Measurements from ENCODE around the gene PLAC1. TPM values are rescaled to one million over a fixed set of nuclear protein-coding genes. Genes with fewer than 3 reads are reported as not detected.

Gene PLAC1
- total RNA-seq, 1 donor: 0.09 TPM

DNA sequence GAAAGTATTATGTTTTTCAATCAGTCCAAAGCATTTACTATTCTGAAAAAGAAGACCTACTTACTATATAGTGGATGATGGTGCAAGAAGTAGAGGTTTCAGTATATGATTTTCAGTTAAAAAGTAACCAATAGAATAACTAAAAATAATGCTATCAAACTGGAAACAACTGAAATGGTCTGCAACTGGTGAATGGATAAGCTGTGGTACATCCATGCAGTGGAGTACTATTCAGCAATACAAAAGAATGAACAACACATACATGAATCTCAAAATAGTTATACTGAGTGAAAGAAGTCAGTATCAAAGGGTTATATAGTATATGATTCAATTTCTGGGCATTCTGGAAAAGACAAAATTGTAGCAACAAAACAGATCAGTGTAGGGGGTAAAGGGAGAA is 55.9 kb downstream of the PLAC1 start:
- H3K4me3 ChIP-seq (ENCODE audit: low read depth, low read length): no peak overlapping the region
- no peak for DNase-seq (ENCODE audit: low read depth)
- TF ChIP-seq, protein P1, sequence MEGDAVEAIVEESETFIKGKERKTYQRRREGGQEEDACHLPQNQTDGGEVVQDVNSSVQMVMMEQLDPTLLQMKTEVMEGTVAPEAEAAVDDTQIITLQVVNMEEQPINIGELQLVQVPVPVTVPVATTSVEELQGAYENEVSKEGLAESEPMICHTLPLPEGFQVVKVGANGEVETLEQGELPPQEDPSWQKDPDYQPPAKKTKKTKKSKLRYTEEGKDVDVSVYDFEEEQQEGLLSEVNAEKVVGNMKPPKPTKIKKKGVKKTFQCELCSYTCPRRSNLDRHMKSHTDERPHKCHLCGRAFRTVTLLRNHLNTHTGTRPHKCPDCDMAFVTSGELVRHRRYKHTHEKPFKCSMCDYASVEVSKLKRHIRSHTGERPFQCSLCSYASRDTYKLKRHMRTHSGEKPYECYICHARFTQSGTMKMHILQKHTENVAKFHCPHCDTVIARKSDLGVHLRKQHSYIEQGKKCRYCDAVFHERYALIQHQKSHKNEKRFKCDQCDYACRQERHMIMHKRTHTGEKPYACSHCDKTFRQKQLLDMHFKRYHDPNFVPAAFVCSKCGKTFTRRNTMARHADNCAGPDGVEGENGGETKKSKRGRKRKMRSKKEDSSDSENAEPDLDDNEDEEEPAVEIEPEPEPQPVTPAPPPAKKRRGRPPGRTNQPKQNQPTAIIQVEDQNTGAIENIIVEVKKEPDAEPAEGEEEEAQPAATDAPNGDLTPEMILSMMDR (IDR thresholded peaks at IDR 0.05; ENCODE audit: insufficient read depth, low read length): no peak

DNA sequence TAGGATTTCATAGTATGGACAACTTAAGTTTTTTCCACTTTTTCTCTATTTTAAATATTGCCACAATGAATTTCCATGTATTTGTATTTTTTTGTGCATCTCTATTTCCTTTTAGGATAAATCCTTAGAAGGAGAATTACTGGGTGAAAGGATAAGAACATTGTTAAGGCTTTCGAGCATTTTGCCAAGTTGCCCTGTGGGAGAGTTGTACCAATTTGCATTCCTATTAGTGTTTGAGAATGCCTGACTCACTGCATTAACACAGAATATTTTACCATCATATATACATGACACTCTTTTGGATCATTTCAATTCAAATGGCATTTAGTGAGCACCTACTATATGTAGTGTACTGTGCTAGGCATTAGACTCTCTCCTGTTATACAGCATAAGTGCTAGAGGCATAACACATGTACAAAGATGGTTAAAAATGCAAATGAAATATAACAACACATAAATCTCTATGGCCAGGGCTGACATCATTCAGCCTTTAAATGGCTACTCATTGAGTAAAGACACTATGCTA is 57.0 kb downstream of the PLAC1 start:
- TF ChIP-seq, protein P1 (IDR thresholded peaks at IDR 0.05; ENCODE audit: insufficient read depth, low read length): no peak
- peak; percentile 45 for DNase-seq (ENCODE audit: low read depth)
- no peak overlapping the region for H3K4me3 ChIP-seq (ENCODE audit: low read depth, low read length)

DNA sequence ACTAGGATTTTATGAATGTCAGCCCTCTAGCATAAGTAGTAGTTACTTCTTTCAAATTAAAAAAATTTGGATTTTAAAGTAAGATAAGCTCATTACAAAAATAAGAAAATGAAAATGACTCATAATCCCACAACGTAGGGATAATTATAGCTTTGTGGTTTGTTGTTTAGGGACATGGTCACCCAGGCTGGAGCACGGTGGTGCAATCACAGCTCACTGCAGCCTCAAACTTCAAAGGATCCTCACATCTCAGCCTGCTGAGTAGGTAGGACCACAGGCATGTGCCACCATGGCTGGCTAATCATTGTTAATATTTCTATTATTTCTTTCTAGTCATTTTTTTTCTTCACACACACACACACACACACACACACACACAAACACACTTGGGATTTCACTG is 57.6 kb downstream of the PLAC1 start:
- DNase-seq (ENCODE audit: low read depth): peak; percentile 40
- H3K4me3 ChIP-seq (ENCODE audit: low read depth, low read length): no peak overlapping the region
- TF ChIP-seq, protein P1 (IDR thresholded peaks at IDR 0.05; ENCODE audit: insufficient read depth, low read length): no peak

DNA sequence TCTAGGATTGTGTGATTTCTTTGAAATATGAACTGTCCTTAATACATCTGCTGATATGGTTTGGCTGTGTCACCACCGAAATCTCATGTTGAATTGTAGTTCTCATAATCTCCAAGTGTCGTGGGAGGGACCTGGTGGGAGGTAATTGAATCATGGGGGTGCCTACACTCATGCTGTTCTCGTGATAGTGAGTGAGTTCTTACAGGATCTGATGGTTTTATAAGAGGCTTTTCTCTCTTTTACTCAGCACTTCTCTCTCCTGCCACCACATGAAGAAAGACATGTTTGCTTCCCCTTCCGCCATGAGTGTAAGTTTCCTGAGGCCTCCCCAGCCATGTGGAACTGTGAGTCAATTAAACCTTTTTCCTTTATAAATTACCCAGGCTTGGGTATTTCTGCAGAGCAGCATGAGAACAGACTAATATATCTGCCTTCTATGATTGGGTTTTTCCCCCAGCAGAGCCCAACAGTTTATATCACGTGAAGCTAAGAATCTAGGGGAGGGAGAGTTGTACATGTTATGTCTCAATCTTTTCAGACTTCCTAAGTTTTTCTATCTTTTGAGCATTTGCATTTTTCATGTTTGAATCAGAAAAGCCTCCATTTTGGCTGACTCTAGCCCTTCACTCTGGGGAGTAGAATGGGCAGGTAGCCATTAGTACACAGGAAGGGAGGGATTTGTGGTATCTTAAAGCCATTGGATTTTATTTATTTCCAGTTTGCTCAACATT is 58.9 kb downstream of the PLAC1 start:
- DNase-seq (ENCODE audit: low read depth): peak; percentile 95
- TF ChIP-seq, protein P1 (IDR thresholded peaks at IDR 0.05; ENCODE audit: insufficient read depth, low read length): no peak
- no peak overlapping the region for H3K4me3 ChIP-seq (ENCODE audit: low read depth, low read length)

DNA sequence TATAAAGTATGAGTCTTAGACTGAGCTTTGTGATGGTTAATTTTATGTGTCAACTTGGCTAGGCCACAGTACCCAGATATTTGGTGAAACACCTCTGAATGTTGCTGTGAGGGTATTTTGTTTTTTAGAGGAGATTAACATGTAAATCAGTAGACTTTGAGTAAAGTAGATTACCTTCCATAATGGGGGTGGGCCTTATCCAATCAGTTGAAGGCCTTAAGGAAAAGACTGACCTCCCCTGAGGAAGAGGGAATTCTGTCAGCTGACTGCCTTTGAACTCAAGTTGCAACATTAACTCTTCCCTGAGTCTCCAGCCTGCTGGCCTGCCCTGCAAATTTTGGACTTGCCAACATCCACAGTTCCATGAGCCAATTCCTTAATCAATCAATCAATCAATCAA is 66.0 kb downstream of the PLAC1 start:
- no peak overlapping the region for H3K4me3 ChIP-seq (ENCODE audit: low read depth, low read length)
- no peak for DNase-seq (ENCODE audit: low read depth)
- TF ChIP-seq, protein P1 (IDR thresholded peaks at IDR 0.05; ENCODE audit: insufficient read depth, low read length): no peak

DNA sequence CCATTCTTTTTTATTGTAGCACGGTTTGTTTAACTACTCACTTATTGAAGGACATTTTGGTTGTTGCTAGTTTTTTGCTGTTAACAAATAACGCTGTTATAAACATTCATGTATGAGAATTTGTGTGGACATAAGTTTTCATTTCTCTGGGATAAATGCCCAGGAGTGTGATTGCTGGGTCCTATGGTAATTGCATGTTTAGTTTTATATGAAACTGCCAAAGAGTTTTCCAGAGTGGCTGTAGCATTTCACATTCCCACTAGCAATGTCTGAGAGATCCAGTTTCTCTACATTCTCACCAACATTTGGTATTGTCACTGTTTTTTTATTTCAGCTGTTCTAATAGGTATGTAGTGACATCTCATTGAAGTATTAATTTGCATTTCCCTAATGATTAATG is 66.8 kb downstream of the PLAC1 start:
- DNase-seq (ENCODE audit: low read depth): no peak
- TF ChIP-seq, protein P1 (IDR thresholded peaks at IDR 0.05; ENCODE audit: insufficient read depth, low read length): no peak
- no peak overlapping the region for H3K4me3 ChIP-seq (ENCODE audit: low read depth, low read length)

Data from fibroblast of the aortic adventitia (primary cell).